Neural progenitor cell (in vitro differentiated cells): ENCODE results near the gene COQ9. TPM values are rescaled to one million over a fixed set of nuclear protein-coding genes. Genes with fewer than 3 reads are reported as not detected.
A peak's percentile ranks its signal among the peaks of the same experiment; 100 is the strongest.

ENCODE experiments used
- DNase-seq: peaks from one replicate; pipeline ENCODE4 v3.0.0-alpha.2; 2016; ENCODE audit warnings: low spot score
- H2AFZ ChIP-seq: fragments of 200-600 bp; sonication (generic); replicated peaks from 2 replicates; pipeline ENCODE4 v1.6.1; 2016; ENCODE audit warnings: antibody characterized with exemption
- H3F3A ChIP-seq: fragments of 200-600 bp; sonication (generic); 2 replicates; pipeline ENCODE4 v1.6.1; 2016; ENCODE audit warnings: antibody characterized with exemption, low read depth
- H3K27ac ChIP-seq: fragments of 200-600 bp; sonication (generic); 2 replicates; pipeline ENCODE4 v1.5.1; 2016; ENCODE audit warnings: mild to moderate bottlenecking
- H3K27me3 ChIP-seq: fragments of 200-600 bp; sonication (generic); 2 replicates; pipeline ENCODE4 v1.6.1; 2016; ENCODE audit warnings: mild to moderate bottlenecking, moderate library complexity
- H3K36me3 ChIP-seq: fragments of 200-600 bp; sonication (generic); 2 replicates; pipeline ENCODE4 v1.5.1; 2016
- H3K4me1 ChIP-seq: fragments of 200-600 bp; sonication (generic); 2 replicates; pipeline ENCODE4 v1.6.1; 2016; ENCODE audit warnings: mixed run types
- H3K4me2 ChIP-seq: fragments of 200-600 bp; sonication (generic); 2 replicates; pipeline ENCODE4 v1.6.1; 2016
- H3K4me3 ChIP-seq: fragments of 200-600 bp; sonication (generic); 2 replicates; pipeline ENCODE4 v1.5.1; 2016
- H3K79me2 ChIP-seq: fragments of 200-600 bp; sonication (generic); 2 replicates; pipeline ENCODE4 v1.6.1; 2016; ENCODE audit warnings: low read depth
- H3K9ac ChIP-seq: fragments of 200-600 bp; sonication (generic); 2 replicates; pipeline ENCODE4 v1.6.1; 2016
- H3K9me3 ChIP-seq: fragments of 200-600 bp; sonication (generic); 2 replicates; pipeline ENCODE4 v1.5.1; 2016; ENCODE audit warnings: low read depth
- H4K20me1 ChIP-seq: fragments of 200-600 bp; sonication (generic); 2 replicates; pipeline ENCODE4 v1.6.1; 2016; ENCODE audit warnings: low read depth
- H3K27ac Mint-ChIP-seq: 3 replicates; pipeline ENCODE4 v1.8.0; 2021; ENCODE audit warnings: mixed read lengths
- H3K27me3 Mint-ChIP-seq: 2 replicates; pipeline ENCODE4 v1.8.0; 2022; ENCODE audit warnings: low read depth, mild to moderate bottlenecking, inconsistent platforms, moderate library complexity, mixed read lengths; ENCODE audit not compliant: insufficient read depth
- H3K36me3 Mint-ChIP-seq: 3 replicates; pipeline ENCODE4 v1.8.0; 2021; ENCODE audit warnings: mixed read lengths
- H3K4me1 Mint-ChIP-seq: 3 replicates; pipeline ENCODE4 v1.8.0; 2021; ENCODE audit warnings: mixed read lengths
- H3K4me3 Mint-ChIP-seq: 3 replicates; pipeline ENCODE4 v1.8.0; 2021; ENCODE audit warnings: mild to moderate bottlenecking, moderate library complexity, mixed read lengths
- H3K9me3 Mint-ChIP-seq: 3 replicates; pipeline ENCODE4 v1.8.0; 2020; ENCODE audit warnings: mixed read lengths
- EZH2 ChIP-seq: fragments of 200-600 bp; sonication (generic); IDR thresholded peaks from 2 replicates; pipeline ENCODE4 v1.6.1; 2017; ENCODE audit warnings: antibody characterized with exemption, mild to moderate bottlenecking, moderate library complexity
- EZH2phosphoT487 ChIP-seq: fragments of 200-600 bp; sonication (generic); IDR thresholded peaks from 2 replicates; pipeline ENCODE4 v1.6.1; 2017; ENCODE audit warnings: antibody characterized with exemption
- total RNA-seq: library from RNA; depleted of rRNA; stranded (reverse); fragments of >200 nt; gene quantifications from 2 replicates; pipeline ENCODE4 v1.2.3, GENCODE V29; 2015; ENCODE audit warnings: low replicate concordance
- TF ChIP-seq, protein P1 (sequence below): fragments of 200-600 bp; sonication (generic); IDR thresholded peaks from 2 replicates; pipeline ENCODE4 v1.5.1; 2017; ENCODE audit warnings: antibody characterized with exemption, mild to moderate bottlenecking

COQ9 gene
- total RNA-seq, 1 donor from 2014 or later = 20.3 TPM

GRCh38 chr16:57413733-57414132, 33.5 kb upstream of the COQ9 start:
- H3K4me3 Mint-ChIP-seq = no peak overlapping the region
- Histone ChIP-seq H3K4me3 (no peak overlapping the region), H3K27ac (no peak overlapping the region), H4K20me1 (no peaks in the 10 kb centered on the region), H3K79me2 (no peaks in the 10 kb centered on the region), H3K9me3 (no peaks in the 10 kb centered on the region), H3F3A (peaks cover 9% of the 10 kb centered on the region), H3K4me2 (no peak overlapping the region), H3K27me3 (no peaks in the 10 kb centered on the region), H3K36me3 (no peaks in the 10 kb centered on the region), H3K9ac (no peak overlapping the region), H2AFZ (no peak overlapping the region), H3K4me1 (peaks cover 15% of the 10 kb centered on the region)
- peaks cover 12% of the 10 kb centered on the region for H3K27me3 Mint-ChIP-seq
- H3K4me1 Mint-ChIP-seq = peaks cover 34% of the 10 kb centered on the region
- no peaks in the 10 kb centered on the region for H3K36me3 Mint-ChIP-seq
- H3K27ac Mint-ChIP-seq = peak overlapping the region; percentile 82
- peaks cover 2% of the 10 kb centered on the region for H3K9me3 Mint-ChIP-seq
- TF ChIP-seq, protein P1, sequence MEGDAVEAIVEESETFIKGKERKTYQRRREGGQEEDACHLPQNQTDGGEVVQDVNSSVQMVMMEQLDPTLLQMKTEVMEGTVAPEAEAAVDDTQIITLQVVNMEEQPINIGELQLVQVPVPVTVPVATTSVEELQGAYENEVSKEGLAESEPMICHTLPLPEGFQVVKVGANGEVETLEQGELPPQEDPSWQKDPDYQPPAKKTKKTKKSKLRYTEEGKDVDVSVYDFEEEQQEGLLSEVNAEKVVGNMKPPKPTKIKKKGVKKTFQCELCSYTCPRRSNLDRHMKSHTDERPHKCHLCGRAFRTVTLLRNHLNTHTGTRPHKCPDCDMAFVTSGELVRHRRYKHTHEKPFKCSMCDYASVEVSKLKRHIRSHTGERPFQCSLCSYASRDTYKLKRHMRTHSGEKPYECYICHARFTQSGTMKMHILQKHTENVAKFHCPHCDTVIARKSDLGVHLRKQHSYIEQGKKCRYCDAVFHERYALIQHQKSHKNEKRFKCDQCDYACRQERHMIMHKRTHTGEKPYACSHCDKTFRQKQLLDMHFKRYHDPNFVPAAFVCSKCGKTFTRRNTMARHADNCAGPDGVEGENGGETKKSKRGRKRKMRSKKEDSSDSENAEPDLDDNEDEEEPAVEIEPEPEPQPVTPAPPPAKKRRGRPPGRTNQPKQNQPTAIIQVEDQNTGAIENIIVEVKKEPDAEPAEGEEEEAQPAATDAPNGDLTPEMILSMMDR = no peak
- TF ChIP-seq EZH2phosphoT487 = no peak
- no peak for TF ChIP-seq EZH2
- no peak for DNase-seq

GRCh38 chr16:57416084-57416483, 31.2 kb upstream of the COQ9 start:
- Mint-ChIP-seq H3K4me3 (no peak overlapping the region), H3K27me3 (peaks cover 8% of the 10 kb centered on the region), H3K4me1 (peaks cover 33% of the 10 kb centered on the region), H3K36me3 (no peaks in the 10 kb centered on the region), H3K9me3 (peaks cover 2% of the 10 kb centered on the region), H3K27ac (peak overlapping the region; percentile 75)
- no peak overlapping the region for H3K4me2 ChIP-seq
- H3K27me3 ChIP-seq = no peaks in the 10 kb centered on the region
- H3K9me3 ChIP-seq = no peaks in the 10 kb centered on the region
- no peaks in the 10 kb centered on the region for H3K79me2 ChIP-seq
- H3K4me3 ChIP-seq = no peak overlapping the region
- no peak overlapping the region for H3K9ac ChIP-seq
- DNase-seq = no peak
- H4K20me1 ChIP-seq = no peaks in the 10 kb centered on the region
- no peaks in the 10 kb centered on the region for H3K36me3 ChIP-seq
- no peak for TF ChIP-seq EZH2
- TF ChIP-seq, protein P1 = no peak
- peak overlapping the region; percentile 88 for H2AFZ ChIP-seq
- H3K27ac ChIP-seq = no peak overlapping the region
- H3K4me1 ChIP-seq = peaks cover 11% of the 10 kb centered on the region
- H3F3A ChIP-seq = peaks cover 9% of the 10 kb centered on the region

DNA sequence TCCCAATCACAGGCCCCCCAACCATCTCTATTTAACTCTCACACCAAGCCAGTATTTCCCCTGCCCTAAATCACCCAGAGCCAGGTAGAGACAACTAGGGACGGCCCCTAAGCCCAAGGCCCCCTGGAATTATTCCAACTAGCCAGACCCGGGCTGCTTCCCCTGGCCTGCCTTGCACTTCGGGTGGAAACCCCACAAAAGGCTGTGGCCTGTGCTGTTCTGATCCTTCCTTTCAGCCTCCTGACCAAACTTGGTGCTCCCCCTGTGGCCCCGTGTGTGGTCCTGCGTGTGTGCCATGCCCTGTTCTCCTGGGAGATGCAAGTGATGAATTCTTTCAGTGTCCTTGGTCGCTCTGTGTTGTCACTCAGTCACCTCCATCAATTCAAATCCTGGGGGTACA, 27.8 kb upstream of the COQ9 start:
- Histone ChIP-seq H3K27ac (no peak overlapping the region), H3K9me3 (no peaks in the 10 kb centered on the region), H4K20me1 (no peaks in the 10 kb centered on the region), H3F3A (peaks cover 9% of the 10 kb centered on the region), H3K4me1 (peaks cover 11% of the 10 kb centered on the region), H3K36me3 (no peaks in the 10 kb centered on the region), H3K79me2 (no peaks in the 10 kb centered on the region), H3K9ac (no peak overlapping the region), H3K27me3 (no peaks in the 10 kb centered on the region), H3K4me3 (no peak overlapping the region), H2AFZ (no peak overlapping the region), H3K4me2 (no peak overlapping the region)
- Mint-ChIP-seq H3K27me3 (peaks cover 7% of the 10 kb centered on the region), H3K9me3 (peaks cover 2% of the 10 kb centered on the region), H3K4me3 (no peak overlapping the region), H3K4me1 (peaks cover 40% of the 10 kb centered on the region), H3K36me3 (no peaks in the 10 kb centered on the region), H3K27ac (no peak overlapping the region)
- TF ChIP-seq EZH2phosphoT487 (no peak), EZH2 (no peak)
- TF ChIP-seq, protein P1 = no peak
- no peak for DNase-seq
